Measurements from ENCODE around the gene ASB7. TPM values are rescaled to one million over a fixed set of nuclear protein-coding genes. Genes with fewer than 3 reads are reported as not detected.
A peak's percentile ranks its signal among the peaks of the same experiment; 100 is the strongest.
"Not testable (repeated sequence)": the region's sequence is repeated elsewhere in the genome, so short reads cannot be mapped to it uniquely, and the experiment has no call there.

The ASB7 gene
- total RNA-seq, 1 donor from 2014 or later = 10.8 TPM

DNA sequence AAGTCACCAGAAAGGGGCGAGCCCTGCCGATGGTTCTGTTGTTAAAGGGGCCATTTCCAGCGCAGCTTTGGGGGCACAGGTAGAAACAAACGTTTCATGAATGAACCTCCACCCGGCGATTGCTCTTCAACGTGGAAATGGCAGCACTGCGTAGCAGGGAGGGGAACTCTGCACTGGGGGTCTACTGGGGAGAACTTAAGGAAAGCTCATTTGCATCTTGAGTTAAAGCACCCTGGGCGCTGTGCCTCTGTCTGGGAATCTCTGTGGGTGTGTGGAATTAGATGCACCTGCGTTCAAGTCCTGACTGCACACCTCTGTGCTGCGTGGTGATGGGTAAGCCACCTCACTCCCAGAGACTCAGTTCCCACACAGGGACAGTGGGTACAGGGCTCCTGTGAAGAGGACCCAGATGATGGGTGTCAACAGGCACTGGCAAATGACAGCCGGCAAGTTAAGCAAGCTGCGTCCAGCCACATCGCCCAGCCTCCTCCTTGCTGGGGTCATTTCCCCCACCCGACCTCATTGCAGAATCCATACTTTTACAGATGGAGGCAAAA is 68.8 kb downstream of the ASB7 start:
- no peak overlapping the region for H3K4me3 Mint-ChIP-seq (ENCODE audit: unreplicated experiment)

DNA sequence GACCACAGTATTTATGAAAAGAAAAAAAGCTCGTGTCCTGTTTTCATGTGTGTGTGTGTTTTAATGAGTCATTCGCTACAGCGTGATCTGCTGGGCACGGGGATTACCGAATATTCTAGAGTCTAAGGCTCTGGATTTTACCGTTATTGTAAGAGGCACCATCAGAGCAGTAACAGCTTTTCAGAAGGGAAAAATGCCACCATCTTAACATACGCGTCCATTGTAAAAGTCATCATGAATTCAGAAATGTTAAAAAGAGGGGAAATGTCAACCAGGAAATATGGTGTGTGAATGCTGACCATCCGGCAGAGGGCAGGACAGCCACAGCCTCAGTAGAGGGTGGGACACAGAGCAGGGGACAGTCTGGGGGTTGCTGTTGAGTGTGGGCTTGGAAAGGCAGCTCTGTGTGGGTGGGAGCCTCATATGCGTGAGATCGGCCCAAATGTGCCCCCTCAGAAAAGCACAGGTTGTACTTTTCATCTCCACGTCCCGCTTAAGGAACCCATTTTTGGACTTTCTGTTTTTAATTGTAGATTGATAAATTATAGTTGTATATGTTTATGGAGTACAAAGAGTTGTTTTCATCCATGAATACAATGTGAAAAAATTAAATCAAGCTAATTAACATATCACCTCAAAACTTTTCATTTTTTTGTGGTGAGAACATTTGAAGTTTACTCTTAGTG is 69.6 kb downstream of the ASB7 start:
- Mint-ChIP-seq H3K27me3 (ENCODE audit: low read depth) (peaks cover 5% of the 10 kb centered on the region), H3K4me3 (ENCODE audit: unreplicated experiment) (no peak overlapping the region), H3K36me3 (ENCODE audit: low read depth) (peaks cover 3% of the 10 kb centered on the region), H3K27ac (ENCODE audit: unreplicated experiment) (no peak overlapping the region), H3K4me1 (ENCODE audit: low read depth) (peaks cover 4% of the 10 kb centered on the region), H3K9me3 (ENCODE audit: low read depth) (no peaks in the 10 kb centered on the region)
- no peak for DNase-seq (ENCODE audit: low spot score)
- TF ChIP-seq CTCF (IDR thresholded peaks at IDR 0.05) = peak; percentile 95

More for the DNA sequence above, 68.8 kb downstream of the ASB7 start:
- peaks cover 2% of the 10 kb centered on the region for H3K27me3 Mint-ChIP-seq (ENCODE audit: low read depth)
- DNase-seq (ENCODE audit: low spot score) = no peak
- no peak for TF ChIP-seq CTCF (IDR thresholded peaks at IDR 0.05)
- H3K9me3 Mint-ChIP-seq (ENCODE audit: low read depth) = no peaks in the 10 kb centered on the region
- H3K36me3 Mint-ChIP-seq (ENCODE audit: low read depth) = no peaks in the 10 kb centered on the region
- peaks cover 4% of the 10 kb centered on the region for H3K4me1 Mint-ChIP-seq (ENCODE audit: low read depth)
- no peak overlapping the region for H3K27ac Mint-ChIP-seq (ENCODE audit: unreplicated experiment)

DNA sequence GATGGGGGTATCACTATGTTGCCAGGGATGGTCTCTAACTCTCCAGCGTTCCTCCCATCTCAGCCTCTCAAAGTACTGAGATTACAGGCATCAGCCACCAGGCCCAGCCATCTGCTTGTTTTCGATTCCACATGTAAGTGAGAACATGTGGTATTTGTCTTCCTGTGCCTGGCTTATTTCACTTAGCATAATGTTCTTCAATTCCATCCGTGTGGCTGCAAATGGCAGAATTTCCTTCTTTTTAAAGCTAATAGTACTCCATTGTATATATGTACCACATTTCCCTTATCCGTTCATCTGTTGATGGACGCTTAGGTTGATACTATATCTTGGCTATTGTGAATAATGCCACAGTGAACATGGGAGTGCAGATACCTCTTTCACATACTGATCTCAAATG is 70.6 kb downstream of the ASB7 start:
- Mint-ChIP-seq H3K4me3 (ENCODE audit: unreplicated experiment) (no peak overlapping the region), H3K9me3 (ENCODE audit: low read depth) (peaks cover 3% of the 10 kb centered on the region), H3K27ac (ENCODE audit: unreplicated experiment) (no peak overlapping the region), H3K27me3 (ENCODE audit: low read depth) (peaks cover 5% of the 10 kb centered on the region), H3K4me1 (ENCODE audit: low read depth) (peaks cover 4% of the 10 kb centered on the region), H3K36me3 (ENCODE audit: low read depth) (peaks cover 5% of the 10 kb centered on the region)
- no peak for DNase-seq (ENCODE audit: low spot score)
- no peak for TF ChIP-seq CTCF (IDR thresholded peaks at IDR 0.05)

- peaks cover 14% of the 10 kb centered on the region for H3K4me1 Mint-ChIP-seq (ENCODE audit: low read depth)
- H3K9me3 Mint-ChIP-seq (ENCODE audit: low read depth); H3K4me3 Mint-ChIP-seq (ENCODE audit: unreplicated experiment); DNase-seq (ENCODE audit: low spot score); H3K27me3 Mint-ChIP-seq (ENCODE audit: low read depth); H3K27ac Mint-ChIP-seq (ENCODE audit: unreplicated experiment); H3K36me3 Mint-ChIP-seq (ENCODE audit: low read depth): not testable (repeated sequence)
Observed at GRCh38 chr15:100679151-100679550, 76.8 kb downstream of the ASB7 start.

DNA sequence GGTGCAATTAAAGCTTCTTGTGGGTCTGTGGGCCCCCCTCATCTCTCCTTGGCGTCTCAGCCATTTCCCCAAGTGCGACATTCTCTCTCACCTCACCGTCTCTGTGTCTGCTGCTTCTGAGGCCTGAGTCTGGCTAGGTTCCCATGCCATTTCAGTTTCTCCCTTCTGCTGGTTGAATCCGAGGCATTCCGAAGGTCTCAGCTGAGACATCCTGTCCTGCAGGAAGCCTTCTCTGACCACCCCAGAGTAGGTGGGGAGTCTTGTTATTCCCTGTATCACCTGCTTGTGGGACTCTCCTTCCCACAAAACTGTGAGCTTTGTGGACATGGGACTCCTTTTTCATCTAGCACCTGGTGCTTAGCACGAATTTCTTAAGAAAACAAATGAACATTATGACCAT is 78.3 kb downstream of the ASB7 start:
- peaks cover 14% of the 10 kb centered on the region for H3K4me1 Mint-ChIP-seq (ENCODE audit: low read depth)
- no peak for TF ChIP-seq CTCF (IDR thresholded peaks at IDR 0.05)
- H3K36me3 Mint-ChIP-seq (ENCODE audit: low read depth) = peaks cover 6% of the 10 kb centered on the region
- no peak overlapping the region for H3K4me3 Mint-ChIP-seq (ENCODE audit: unreplicated experiment)
- no peak overlapping the region for H3K27ac Mint-ChIP-seq (ENCODE audit: unreplicated experiment)
- no peak for DNase-seq (ENCODE audit: low spot score)
- peaks cover 10% of the 10 kb centered on the region for H3K9me3 Mint-ChIP-seq (ENCODE audit: low read depth)
- peaks cover 4% of the 10 kb centered on the region for H3K27me3 Mint-ChIP-seq (ENCODE audit: low read depth)

GRCh38 chr15:100681335-100681746 is 79.0 kb downstream of the ASB7 start:
- no peak for TF ChIP-seq CTCF (IDR thresholded peaks at IDR 0.05)
- Mint-ChIP-seq H3K4me1 (ENCODE audit: low read depth) (peaks cover 14% of the 10 kb centered on the region), H3K27ac (ENCODE audit: unreplicated experiment) (no peak overlapping the region), H3K27me3 (ENCODE audit: low read depth) (peaks cover 4% of the 10 kb centered on the region), H3K9me3 (ENCODE audit: low read depth) (peaks cover 10% of the 10 kb centered on the region), H3K4me3 (ENCODE audit: unreplicated experiment) (no peak overlapping the region), H3K36me3 (ENCODE audit: low read depth) (peaks cover 6% of the 10 kb centered on the region)
- DNase-seq (ENCODE audit: low spot score) = no peak
